K562 (cell line): ENCODE data around the gene COPB2. TPM values are rescaled to one million over a fixed set of nuclear protein-coding genes. Genes with fewer than 3 reads are reported as not detected.

ENCODE experiments used
- ATAC-seq: fragments of 200-7000 bp; cut with Tn5 transposase; 3 replicates; pipeline ENCODE4 v1.9.1; 2020; ENCODE audit warnings: moderate library complexity
- BruUV-seq: library from RNA; stranded (reverse); fragments of 400-500 nt; replicated peaks from 2 replicates; lab custom pipeline; 2021; lab: Mats Ljungman, UMichigan
- CTCF ChIA-PET: fragments of 300-600 bp; formaldehyde crosslinking; extraction: SDS; loops from one replicate; lab custom pipeline; 2021; ENCODE audit warnings: low intra/inter-chr PET ratio; lab: Yijun Ruan, JAX
- POLR2A ChIA-PET: fragments of 300-600, 350-650 bp; sonication (Branson Sonifier 250); formaldehyde crosslinking; extraction: SDS; loops from one replicate; lab custom pipeline; 2021; ENCODE audit warnings: antibody characterized with exemption, inconsistent platforms; lab: Yijun Ruan, JAX
- DNase-seq, 4 experiments: peaks; one replicate each; pipeline versions ENCODE4 v3.0.0 to v3.0.0-alpha.2; 2011 to 2018; ENCODE audit warnings: low spot score in 3 of 4, mixed read lengths in 3 of 4; ENCODE audit errors: extremely low read depth in 1 of 4
- FAIRE-seq: peaks from 2 replicates; lab custom pipeline; 2011; peaks lifted over from hg19 to GRCh38; lab: Jason Lieb, UNC
- H2AFZ ChIP-seq: 2 replicates; pipeline ENCODE4 v1.6.0; 2011; ENCODE audit warnings: low read depth, low read length, control low read depth, inconsistent platforms
- H3K27ac ChIP-seq: fragments of 200-600 bp; 3 replicates; pipeline ENCODE4 v1.8.0; 2011; ENCODE audit warnings: low read depth, mild to moderate bottlenecking, control low read depth, inconsistent platforms, low read length, moderate library complexity, mixed read lengths; ENCODE audit errors: extremely low read depth
- H3K27me3 ChIP-seq, 2 experiments: fragments of 300-600 bp in 1 of 2; 2 replicates in 1 of 2; 3 replicates in 1 of 2; pipeline versions ENCODE4 v1.6.0 to v1.8.0; 2011; ENCODE audit warnings: inconsistent platforms in 2 of 2, low read length in 2 of 2, mild to moderate bottlenecking in 1 of 2, mixed read lengths in 1 of 2, moderate library complexity in 1 of 2; ENCODE audit not compliant: control insufficient read depth in 2 of 2, insufficient read depth in 2 of 2
- H3K36me3 ChIP-seq: fragments of 300-600 bp; 3 replicates; pipeline ENCODE4 v1.8.0; 2011; ENCODE audit warnings: mild to moderate bottlenecking, low read length, inconsistent platforms; ENCODE audit not compliant: control insufficient read depth, insufficient read depth
- H3K4me1 ChIP-seq, 2 experiments: fragments of 200-600 bp in 1 of 2; replicated peaks in 1 of 2; 2 replicates in 1 of 2; 3 replicates in 1 of 2; pipeline versions ENCODE4 v1.5.1 to v1.8.0; 2011; ENCODE audit warnings: inconsistent platforms in 2 of 2, low read length in 2 of 2, mild to moderate bottlenecking in 1 of 2, mixed read lengths in 1 of 2, moderate library complexity in 1 of 2; ENCODE audit not compliant: control insufficient read depth in 2 of 2, insufficient read depth in 2 of 2
- H3K4me2 ChIP-seq: 2 replicates; pipeline ENCODE4 v1.6.1; 2011; ENCODE audit warnings: low read length, control low read depth, inconsistent platforms, mixed read lengths; ENCODE audit not compliant: insufficient read depth
- H3K4me3 ChIP-seq: fragments of 200-600 bp; sonication (generic), shearing (Covaris generic); 2 replicates; pipeline ENCODE4 v1.5.1; 2016; ENCODE audit warnings: control low read depth, inconsistent platforms
- H3K79me2 ChIP-seq: fragments of 200-600 bp; 3 replicates; pipeline ENCODE4 v1.8.0; 2011; ENCODE audit warnings: low read length, inconsistent platforms; ENCODE audit not compliant: control insufficient read depth, insufficient read depth
- H3K9ac ChIP-seq, 2 experiments: 2 replicates each; pipeline versions ENCODE4 v1.6.0 to v1.6.1; 2011; ENCODE audit warnings: low read depth in 2 of 2, low read length in 2 of 2, control low read depth in 1 of 2, inconsistent platforms in 1 of 2, mild to moderate bottlenecking in 1 of 2, mixed read lengths in 1 of 2; ENCODE audit not compliant: insufficient read depth in 1 of 2
- H3K9me1 ChIP-seq: one replicate; pipeline ENCODE4 v1.6.0; 2011; ENCODE audit warnings: inconsistent platforms, mild to moderate bottlenecking, low read length, moderate library complexity; ENCODE audit not compliant: control insufficient read depth, insufficient read depth
- H3K9me3 ChIP-seq: replicated peaks from 2 replicates; pipeline ENCODE4 v1.5.1; 2011; ENCODE audit warnings: low read depth, low read length, inconsistent platforms; ENCODE audit not compliant: control insufficient read depth, insufficient read depth
- H4K20me1 ChIP-seq: replicated peaks from 2 replicates; pipeline ENCODE4 v1.6.1; 2011; ENCODE audit warnings: low read length, inconsistent platforms, mixed read lengths; ENCODE audit not compliant: control insufficient read depth, insufficient read depth
- DIDO1 ChIP-seq: fragments of 450-650 bp; IDR thresholded peaks from 2 replicates; pipeline ENCODE4 v1.6.1; 2016; ENCODE audit warnings: low read depth, missing biosample characterization, missing genetic modification characterization
- HDAC8 ChIP-seq: fragments of 450-650 bp; IDR thresholded peaks from 2 replicates; pipeline ENCODE4 v1.6.1; 2016; ENCODE audit warnings: mild to moderate bottlenecking, missing genetic modification characterization, moderate library complexity, missing compliant biosample characterization
- ILK ChIP-seq: fragments of 450-650 bp; IDR thresholded peaks from 2 replicates; pipeline ENCODE4 v1.6.1; 2016; ENCODE audit warnings: missing genetic modification characterization, low read depth, mild to moderate bottlenecking, missing compliant biosample characterization, moderate library complexity, borderline replicate concordance
- KLF16 ChIP-seq: IDR thresholded peaks from 2 replicates; pipeline ENCODE4 v1.6.1; 2016; ENCODE audit warnings: antibody characterized with exemption
- MITF ChIP-seq: IDR thresholded peaks from 2 replicates; pipeline ENCODE4 v1.6.1; 2014; ENCODE audit warnings: antibody characterized with exemption
- PHB2 ChIP-seq: fragments of 450-650 bp; IDR thresholded peaks from 2 replicates; pipeline ENCODE4 v1.6.1; 2017; ENCODE audit warnings: low read depth
- RBM25 ChIP-seq: fragments of 200-400 bp; formaldehyde crosslinking; IDR thresholded peaks from 2 replicates; pipeline ENCODE4 v1.6.1; 2018; ENCODE audit warnings: low read length, low read depth, moderate library complexity; ENCODE audit not compliant: severe bottlenecking
- TCF3 ChIP-seq: sonication (generic); formaldehyde crosslinking; IDR thresholded peaks from 2 replicates; pipeline ENCODE4 v1.4.0; 2020; ENCODE audit warnings: mild to moderate bottlenecking, missing genetic modification reagents
- XRCC3 ChIP-seq: fragments of 450-650 bp; IDR thresholded peaks from 2 replicates; pipeline ENCODE4 v1.6.1; 2017; ENCODE audit warnings: mild to moderate bottlenecking, moderate library complexity
- ZNF134 ChIP-seq: fragments of 250-450 bp; sonication (Bioruptor Pico); conservative IDR thresholded peaks from 2 replicates; pipeline ENCODE4 v1.4.0; 2020
- ZNF57 ChIP-seq: fragments of 450-650 bp; formaldehyde crosslinking; IDR thresholded peaks from 2 replicates; pipeline ENCODE4 v1.4.0; 2020; ENCODE audit warnings: mild to moderate bottlenecking, moderate library complexity
- ZNF75A ChIP-seq: fragments of 450-650 bp; formaldehyde crosslinking; IDR thresholded peaks from 2 replicates; pipeline ENCODE4 v1.4.0; 2020; ENCODE audit warnings: mild to moderate bottlenecking
- WGBS: fragments of 100-300 bp; shearing (Covaris generic); methylation state at CpG from one replicate; pipeline ENCODE4 v1.1.6; 2016; ENCODE audit warnings: low coverage, mixed read lengths; ENCODE audit not compliant: insufficient coverage; ENCODE audit errors: missing lambda C conversion rate; 5-methylcytosine and 5-hydroxymethylcytosine counted together
- in situ Hi-C: fragments of 300-500 bp; cut with MboI; formaldehyde crosslinking; loops from 4 replicates; pipeline ENCODE4 v1.15.0; 2018; ENCODE audit warnings: inconsistent platforms, mixed read lengths
- intact Hi-C: fragments of 100-400 bp; cut with micrococcal nuclease; formaldehyde crosslinking; loops from 2 replicates; pipeline ENCODE4 v1.14.2; 2022
- polyA plus RNA-seq, 8 experiments: library from polyadenylated mRNA; depleted of rRNA in 4 of 8; stranded (reverse) in 5 of 8; unstranded in 3 of 8; fragments of >200 nt; fragmentation: Nextera tagmentation in 2 of 8; fragmentation: Illumina TruSeq in 1 of 8; extraction: Ambion mirVana in 2 of 8; extraction: Trizol in 1 of 8; gene quantifications; 2 replicates each; pipeline versions ENCODE4 v1.2.1 to v1.2.3, GENCODE V29; 2011 to 2014; ENCODE audit warnings: inconsistent platforms in 1 of 8, missing spikeins in 1 of 8
- total RNA-seq, 7 experiments: library from RNA; depleted of rRNA in 6 of 7; stranded (reverse); fragments of >200 nt in 6 of 7; fragmentation: Illumina TruSeq in 2 of 7; extraction: Trizol in 2 of 7; gene quantifications; 2 replicates each; pipeline versions ENCODE4 v1.2.1 to v1.2.3, GENCODE V29; 2011 to 2021; ENCODE audit warnings: low replicate concordance in 1 of 7

COPB2 gene
- total and polyA plus RNA-seq, 9 of the 15 experiments (the other 6 are each of a cell fraction or from before 2014, with no cell fraction given) = 64.3 to 189 (median 130) TPM

GRCh38 chr3:139322346-139322745 is 67.1 kb downstream of the COPB2 start:
- intact Hi-C loops (loop anchor here (10.0 kb wide), 1 partner anchor 98 kb away; no protein-coding TSS in a partner anchor), in situ Hi-C loops (no loop called here)
- Histone ChIP-seq H3K36me3 (no peaks in the 10 kb centered on the region; the same call in 2 of the 3 replicates), H3K4me2 (no peak overlapping the region), H3K9ac (no peak overlapping the region), H2AFZ (no peak overlapping the region), H3K4me1 (peaks cover 32 to 36% of the 10 kb centered on the region in 2 experiments; a peak in 4 of 5 replicates), H3K4me3 (no peak overlapping the region), H4K20me1 (no peaks in the 10 kb centered on the region), H3K27ac (no peak overlapping the region), H3K9me1 (no peaks in the 10 kb centered on the region), H3K79me2 (no peaks in the 10 kb centered on the region), H3K9me3 (no peaks in the 10 kb centered on the region), H3K27me3 (no peaks in the 10 kb centered on the region)
- no peak for ATAC-seq
- no peak for DNase-seq
- POLR2A ChIA-PET = interaction anchor here (0.9 to 1.0 kb wide), 2 partner anchors 11 to 209 kb away, joined by 3 read pairs; no protein-coding TSS in a partner anchor
- 66% methylated on average over 5 of the region's 5 CpGs for WGBS
- no TSS peak for BruUV-seq
- no peak for TF ChIP-seq ILK (tag)
- TF ChIP-seq HDAC8 (tag) = no peak
- no peak for TF ChIP-seq PHB2
- no peak for TF ChIP-seq MITF
- TF ChIP-seq ZNF57 (CRISPR knock-in tag) = no peak
- no peak for TF ChIP-seq TCF3
- no peak for TF ChIP-seq RBM25
- TF ChIP-seq ZNF75A (CRISPR knock-in tag) = no peak
- no peak for TF ChIP-seq KLF16
- TF ChIP-seq XRCC3 = no peak
- TF ChIP-seq DIDO1 = no peak
- no peak for TF ChIP-seq ZNF134
- CTCF ChIA-PET = interaction anchor here (0.6 kb wide), 1 partner anchor 10 kb away, joined by 3 read pairs; no protein-coding TSS in a partner anchor
- peak; percentile 19 for FAIRE-seq
